ENCODE data around the gene SFN. TPM values are rescaled to one million over a fixed set of nuclear protein-coding genes. Genes with fewer than 3 reads are reported as not detected.

SFN gene
- total RNA-seq, 1 experiment from 2014 or later = 245 TPM

GRCh38 chr1:26858160-26858559 lies 4.8 kb upstream of the SFN start:
- Histone ChIP-seq H3K79me2 (ENCODE audit: insufficient read depth, low read length) (peaks cover 3% of the 10 kb centered on the region; the same call in 1 of the 2 replicates), H2AFZ (ENCODE audit: low read depth, low read length, poor library complexity, severe bottlenecking) (no peak overlapping the region), H3K36me3 (ENCODE audit: control insufficient read depth in 1 of 2, insufficient read depth in 2 of 2, low read length in 2 of 2) (peaks cover 2 to 12% of the 10 kb centered on the region in 2 experiments; a peak in 2 of 4 replicates), H3K27me3 (ENCODE audit: insufficient read depth, low read length) (no peaks in the 10 kb centered on the region), H3K9ac (ENCODE audit: low read length) (peak overlapping the region; percentile 18; the same call in 1 of the 2 replicates), H3K4me3 (replicated peaks in 1 of 2; ENCODE audit: low read depth in 1 of 2, low read length in 2 of 2) (no peak overlapping the region), H3K27ac (ENCODE audit: low read depth, low read length) (no peak overlapping the region), H3K9me2 (ENCODE audit: insufficient read depth) (no peaks in the 10 kb centered on the region), H3K4me2 (ENCODE audit: low read length) (no peak overlapping the region), H4K20me1 (ENCODE audit: insufficient read depth) (no peaks in the 10 kb centered on the region), H3K9me3 (ENCODE audit: control insufficient read depth in 1 of 2, insufficient read depth in 1 of 2, low read depth in 1 of 2, low read length in 2 of 2) (no peaks in the 10 kb centered on the region), H3K4me1 (ENCODE audit: control insufficient read depth in 1 of 2, insufficient read depth in 2 of 2, low read length in 2 of 2) (peaks cover 41 to 85% of the 10 kb centered on the region in 2 experiments)
- TF ChIP-seq EZH2phosphoT487 (IDR thresholded peaks at IDR 0.05; ENCODE audit: borderline replicate concordance) (no peak), EZH2 (IDR thresholded peaks at IDR 0.05) (no peak), REST (IDR thresholded peaks at IDR 0.05; ENCODE audit: low read depth) (no peak), CBX3 (IDR thresholded peaks at IDR 0.05; ENCODE audit: low read depth) (no peak), ELF1 (IDR thresholded peaks at IDR 0.05; ENCODE audit: borderline replicate concordance, low read depth) (no peak), JUND (IDR thresholded peaks at IDR 0.05) (no peak), FOSL1 (IDR thresholded peaks at IDR 0.05; ENCODE audit: low read depth) (no peak), ZBTB33 (IDR thresholded peaks at IDR 0.05; ENCODE audit: extremely low read depth, insufficient replicate concordance, low read length) (no peak), SRF (IDR thresholded peaks at IDR 0.05; ENCODE audit: low read depth) (no peak), TCF7L2 (IDR thresholded peaks at IDR 0.05; ENCODE audit: borderline replicate concordance, extremely low read depth, insufficient read depth, insufficient read length) (no peak), POLR2AphosphoS5 (IDR thresholded peaks at IDR 0.05; ENCODE audit: low read depth, low read length) (no peak), ATF3 (IDR thresholded peaks at IDR 0.05) (no peak), YY1 (IDR thresholded peaks at IDR 0.05; ENCODE audit: extremely low read depth, insufficient replicate concordance, low read depth, low read length) (no peak), MAX (IDR thresholded peaks at IDR 0.05) (no peak), ZNF274 (IDR thresholded peaks at IDR 0.05; ENCODE audit: low read depth, low read length) (no peak), POLR2A (IDR thresholded peaks at IDR 0.05; ENCODE audit: borderline replicate concordance, extremely low read depth, insufficient read depth, insufficient read length) (no peak), EGR1 (IDR thresholded peaks at IDR 0.05; ENCODE audit: low read depth) (no peak)
- RAD21 ChIA-PET (ENCODE audit: low non-redundant PET in 1 of 2, low total read pairs in 2 of 2, uncharacterized antibody in 2 of 2, unreplicated experiment in 2 of 2) = no interaction called here
- ATAC-seq = no peak
- no TSS peak for BruUV-seq (replicated peaks)
- POLR2A ChIA-PET = interaction anchor here (0.6 to 1.8 kb wide), 4 partner anchors 9 to 996 kb away, joined by 3 to 7 read pairs (median 4); no protein-coding TSS in a partner anchor
- CTCF ChIA-PET = interaction anchor here (0.8 to 1.9 kb wide), 5 partner anchors 9 to 274 kb away, joined by 3 to 6 read pairs (median 4); no protein-coding TSS in a partner anchor
- DNase-seq (ENCODE audit: low read depth, low spot score) = no peak
- intact Hi-C loops (cut with micrococcal nuclease) = no loop called here
